Prostate gland (tissue), 2 donors: ENCODE data around the gene SPATA16.

Experiments
- CTCF ChIP-seq, 4 experiments: fragments of 200-600 bp in 2 of 4; fragments of 450-650 bp in 2 of 4; sonication (generic) in 2 of 4; IDR thresholded peaks; 1 replicate in 3 of 4; 2 replicates in 1 of 4; pipeline ENCODE4 v1.5.1; 2016 to 2019; ENCODE audit warnings: antibody characterized with exemption in 4 of 4, mild to moderate bottlenecking in 2 of 4, moderate library complexity in 2 of 4
- POLR2A ChIP-seq: fragments of 450-650 bp; IDR thresholded peaks from one replicate; pipeline ENCODE4 v1.6.1; 2016; ENCODE audit warnings: antibody characterized with exemption, mild to moderate bottlenecking
- POLR2AphosphoS5 ChIP-seq: sonication (generic); formaldehyde crosslinking; IDR thresholded peaks from one replicate; pipeline ENCODE4 v1.6.1; 2017; ENCODE audit warnings: antibody characterized with exemption

GRCh38 chr3:172968646-172969045 is 172.4 kb downstream of the SPATA16 start:
- no peak for TF ChIP-seq CTCF (IDR thresholded peaks at IDR 0.05)
- TF ChIP-seq POLR2AphosphoS5: no peak
- TF ChIP-seq POLR2A: no peak
